C4-2B (cell line): Measurements from ENCODE around the gene NUP214.

Experiments
- H3K27ac ChIP-seq: fragments of 450-650 bp; 2 replicates; pipeline ENCODE4 v1.5.1; 2017
- ZFX ChIP-seq: fragments of 450-650 bp; IDR thresholded peaks from 2 replicates; pipeline ENCODE4 v1.6.1; 2017
- TF ChIP-seq, protein P1 (sequence below): fragments of 450-650 bp; conservative IDR thresholded peaks from 2 replicates; pipeline ENCODE4 v1.5.1; 2017; ENCODE audit warnings: mild to moderate bottlenecking

The NUP214 gene

DNA sequence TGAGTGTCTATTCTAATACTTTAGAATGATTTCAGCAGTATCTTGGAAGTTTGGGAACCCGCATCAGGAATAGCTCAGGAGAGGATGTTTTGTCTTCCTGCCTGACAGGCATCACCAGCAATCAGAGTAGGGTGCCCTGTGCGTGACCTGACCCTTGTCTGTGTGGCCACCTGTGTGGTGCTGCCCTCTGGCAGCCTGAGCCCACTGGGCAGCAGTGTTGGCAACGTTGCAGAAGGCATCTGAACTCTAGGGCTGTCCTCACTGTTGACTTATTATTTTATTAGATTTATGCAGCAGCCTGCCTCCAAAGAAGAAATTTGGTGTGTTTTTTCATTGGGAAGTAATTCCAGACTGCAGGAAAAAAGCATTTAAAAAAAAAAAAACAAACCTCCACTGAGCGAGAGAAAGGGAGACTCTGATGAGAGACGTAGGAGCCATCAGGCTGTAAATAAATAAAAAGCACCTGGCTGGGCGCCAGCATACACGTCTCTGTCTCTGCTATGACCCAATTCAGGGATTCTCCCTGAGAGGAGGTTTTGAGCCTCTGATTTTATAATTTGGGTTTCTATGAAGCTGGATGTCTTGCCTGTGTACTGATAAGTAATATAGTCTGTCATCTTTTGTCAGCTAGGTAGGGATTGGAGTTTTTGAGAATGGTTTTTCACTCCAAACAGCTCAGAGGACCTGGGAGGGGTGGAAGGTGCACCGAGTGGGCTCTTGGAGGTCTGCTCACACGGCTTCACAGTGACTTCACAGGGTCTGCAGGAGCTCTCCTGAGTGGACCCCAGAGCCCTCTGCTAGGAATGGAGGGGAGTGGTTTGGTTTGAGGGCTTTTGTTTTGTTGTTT, 101.9 kb downstream of the NUP214 start:
- TF ChIP-seq, protein P1, sequence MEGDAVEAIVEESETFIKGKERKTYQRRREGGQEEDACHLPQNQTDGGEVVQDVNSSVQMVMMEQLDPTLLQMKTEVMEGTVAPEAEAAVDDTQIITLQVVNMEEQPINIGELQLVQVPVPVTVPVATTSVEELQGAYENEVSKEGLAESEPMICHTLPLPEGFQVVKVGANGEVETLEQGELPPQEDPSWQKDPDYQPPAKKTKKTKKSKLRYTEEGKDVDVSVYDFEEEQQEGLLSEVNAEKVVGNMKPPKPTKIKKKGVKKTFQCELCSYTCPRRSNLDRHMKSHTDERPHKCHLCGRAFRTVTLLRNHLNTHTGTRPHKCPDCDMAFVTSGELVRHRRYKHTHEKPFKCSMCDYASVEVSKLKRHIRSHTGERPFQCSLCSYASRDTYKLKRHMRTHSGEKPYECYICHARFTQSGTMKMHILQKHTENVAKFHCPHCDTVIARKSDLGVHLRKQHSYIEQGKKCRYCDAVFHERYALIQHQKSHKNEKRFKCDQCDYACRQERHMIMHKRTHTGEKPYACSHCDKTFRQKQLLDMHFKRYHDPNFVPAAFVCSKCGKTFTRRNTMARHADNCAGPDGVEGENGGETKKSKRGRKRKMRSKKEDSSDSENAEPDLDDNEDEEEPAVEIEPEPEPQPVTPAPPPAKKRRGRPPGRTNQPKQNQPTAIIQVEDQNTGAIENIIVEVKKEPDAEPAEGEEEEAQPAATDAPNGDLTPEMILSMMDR: no peak
- TF ChIP-seq ZFX: no peak
- H3K27ac ChIP-seq: peak overlapping the region; percentile 25; the same call in 1 of the 2 replicates

DNA sequence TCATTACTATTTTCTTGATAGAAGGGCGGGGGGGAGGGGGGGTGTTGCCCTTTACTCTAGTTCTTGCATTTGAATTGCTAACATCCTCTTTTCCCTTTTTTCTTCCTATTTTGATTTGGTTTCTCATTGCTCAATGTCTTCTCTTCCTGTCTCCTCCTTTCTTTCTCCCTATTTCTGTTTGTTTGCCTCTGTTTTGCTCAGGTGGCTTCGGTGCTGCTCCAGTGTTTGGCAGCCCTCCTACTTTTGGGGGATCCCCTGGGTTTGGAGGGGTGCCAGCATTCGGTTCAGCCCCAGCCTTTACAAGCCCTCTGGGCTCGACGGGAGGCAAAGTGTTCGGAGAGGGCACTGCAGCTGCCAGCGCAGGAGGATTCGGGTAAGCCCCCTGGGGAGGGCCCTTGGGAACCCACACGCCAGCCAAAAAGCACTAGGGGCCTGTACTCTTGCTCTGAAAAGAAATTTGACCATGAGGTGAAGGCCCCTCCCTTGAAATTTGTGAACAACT, 102.6 kb downstream of the NUP214 start:
- no peak for TF ChIP-seq ZFX
- TF ChIP-seq, protein P1: no peak
- H3K27ac ChIP-seq: peak overlapping the region; percentile 25; the same call in 1 of the 2 replicates

DNA sequence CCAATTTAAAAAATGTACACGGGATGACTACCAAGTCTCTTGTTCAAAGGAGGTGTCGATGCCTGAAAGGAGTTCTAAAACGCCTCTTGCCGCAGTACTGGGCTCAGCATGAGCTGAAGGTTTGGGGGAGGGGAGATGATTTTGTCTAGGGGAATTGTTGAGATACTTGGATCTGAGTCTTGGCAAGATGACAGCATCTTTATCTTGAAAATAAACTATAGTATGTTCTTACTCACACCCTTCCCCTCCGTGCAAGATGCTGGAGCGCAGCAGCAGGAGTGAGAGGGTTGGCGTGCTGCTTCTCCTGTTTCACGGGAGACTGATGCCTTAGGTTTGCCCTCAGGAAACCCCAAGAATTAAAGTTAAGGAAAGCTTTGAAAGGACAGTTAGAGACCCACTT, 103.6 kb downstream of the NUP214 start:
- TF ChIP-seq, protein P1: no peak
- no peak for TF ChIP-seq ZFX
- no peak overlapping the region for H3K27ac ChIP-seq

DNA sequence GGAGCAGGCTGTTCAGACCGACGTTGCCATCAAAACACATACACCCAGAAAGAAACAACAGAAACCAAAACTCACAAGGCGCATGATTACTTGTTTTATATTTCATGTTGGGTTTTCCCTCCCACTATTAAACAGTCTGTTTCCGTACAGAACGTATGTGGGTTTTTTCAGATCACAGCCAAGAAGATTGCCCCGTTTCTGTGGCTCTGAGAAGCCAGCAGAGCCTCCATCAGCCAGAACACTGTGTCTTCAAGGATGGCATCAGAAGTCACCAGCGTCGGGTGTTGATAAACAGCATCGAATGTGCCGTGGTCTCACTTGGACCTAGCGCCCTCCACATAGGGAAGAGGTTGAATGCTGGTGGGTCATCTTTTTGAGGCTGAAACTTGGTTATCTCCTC, 108.2 kb downstream of the NUP214 start:
- H3K27ac ChIP-seq: no peak overlapping the region
- TF ChIP-seq, protein P1: no peak
- TF ChIP-seq ZFX: no peak

DNA sequence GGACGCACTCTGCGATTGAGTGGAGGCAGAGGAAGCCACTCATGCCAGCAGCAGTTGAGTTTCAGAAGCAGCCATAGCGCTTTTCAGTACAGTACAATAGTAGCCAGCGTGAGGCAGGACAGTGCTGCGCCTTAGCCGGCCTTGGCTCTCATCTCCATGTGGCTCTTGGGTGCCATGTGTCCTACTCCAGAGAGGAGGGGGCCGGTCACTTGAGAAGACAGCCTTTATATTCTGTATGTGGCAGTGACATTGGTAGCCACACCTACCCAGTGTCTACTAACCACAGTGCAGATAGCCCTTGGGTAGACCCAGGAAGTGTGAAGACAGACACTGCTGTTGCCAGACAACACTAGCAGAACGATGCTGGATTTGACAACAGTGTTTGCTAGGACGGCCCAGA, 108.6 kb downstream of the NUP214 start:
- no peak overlapping the region for H3K27ac ChIP-seq
- TF ChIP-seq, protein P1: no peak
- no peak for TF ChIP-seq ZFX

DNA sequence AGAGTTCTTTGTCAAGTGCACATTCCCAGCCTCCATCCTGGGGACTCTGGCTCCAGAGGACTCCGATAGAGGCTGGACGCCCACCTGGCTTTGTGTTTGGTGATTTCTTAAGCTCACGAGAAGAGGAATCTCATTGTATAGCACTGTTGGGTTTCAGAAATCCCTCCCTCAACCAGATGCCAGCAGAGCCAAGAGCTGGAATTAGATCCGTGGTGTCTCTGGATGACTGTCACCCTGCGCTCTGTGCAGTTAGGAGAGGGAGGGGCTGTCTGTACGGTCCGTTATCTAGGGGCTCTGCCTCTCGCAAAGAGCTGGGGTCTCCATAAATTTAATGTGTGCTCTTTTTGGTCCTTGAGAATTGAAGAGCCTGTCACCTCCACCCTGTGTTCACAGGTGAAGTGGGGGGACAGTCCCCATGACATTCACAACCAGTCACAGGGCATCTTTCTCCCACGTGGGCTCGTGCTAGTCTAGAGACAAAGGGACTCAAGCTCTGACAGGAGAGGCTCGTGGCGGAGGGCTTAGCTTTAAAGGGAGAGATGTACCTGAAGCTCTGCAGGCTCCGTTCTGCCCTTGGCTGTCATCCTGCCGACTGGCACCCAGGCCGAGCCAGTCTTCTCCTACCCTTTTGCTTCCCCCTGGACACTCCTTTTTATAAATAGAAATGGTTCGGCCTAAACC, 109.6 kb downstream of the NUP214 start:
- TF ChIP-seq, protein P1: no peak
- TF ChIP-seq ZFX: no peak
- no peak overlapping the region for H3K27ac ChIP-seq

DNA sequence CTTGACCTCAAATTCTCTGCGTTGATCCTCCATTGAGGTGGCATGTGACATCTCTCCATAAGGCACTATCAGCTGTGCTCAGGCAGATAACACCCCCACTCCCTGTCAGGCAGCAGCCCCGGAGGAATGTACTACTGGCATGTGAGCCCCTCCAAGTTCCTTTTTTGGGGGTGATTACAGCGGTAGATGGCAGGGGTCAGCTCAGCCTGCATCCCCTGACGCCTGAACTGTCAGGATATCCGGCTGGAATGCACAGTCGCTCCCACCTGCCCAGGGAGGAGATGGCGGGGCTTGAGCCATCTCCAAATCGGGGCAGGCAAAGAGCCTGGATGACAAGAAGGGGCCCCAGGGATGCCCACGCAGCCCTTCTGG, 110.1 kb downstream of the NUP214 start:
- TF ChIP-seq, protein P1: no peak
- TF ChIP-seq ZFX: no peak
- H3K27ac ChIP-seq: no peak overlapping the region
